Activated CD8-positive, alpha-beta memory T cell treated with anti-CD3 and anti-CD28 coated beads for 1 hour (primary cell): Measurements from ENCODE around the gene TBK1.
"Not testable (repeated sequence)": the region's sequence is repeated elsewhere in the genome, so short reads cannot be mapped to it uniquely, and the experiment has no call there.

Experiments used
- DNase-seq, 2 donors: peaks; one replicate each; pipeline ENCODE4 v3.0.0-alpha.2; 2020; ENCODE audit warnings: low read depth in 1 of 2; ENCODE audit errors: extremely low read depth in 1 of 2

TBK1 gene

DNA sequence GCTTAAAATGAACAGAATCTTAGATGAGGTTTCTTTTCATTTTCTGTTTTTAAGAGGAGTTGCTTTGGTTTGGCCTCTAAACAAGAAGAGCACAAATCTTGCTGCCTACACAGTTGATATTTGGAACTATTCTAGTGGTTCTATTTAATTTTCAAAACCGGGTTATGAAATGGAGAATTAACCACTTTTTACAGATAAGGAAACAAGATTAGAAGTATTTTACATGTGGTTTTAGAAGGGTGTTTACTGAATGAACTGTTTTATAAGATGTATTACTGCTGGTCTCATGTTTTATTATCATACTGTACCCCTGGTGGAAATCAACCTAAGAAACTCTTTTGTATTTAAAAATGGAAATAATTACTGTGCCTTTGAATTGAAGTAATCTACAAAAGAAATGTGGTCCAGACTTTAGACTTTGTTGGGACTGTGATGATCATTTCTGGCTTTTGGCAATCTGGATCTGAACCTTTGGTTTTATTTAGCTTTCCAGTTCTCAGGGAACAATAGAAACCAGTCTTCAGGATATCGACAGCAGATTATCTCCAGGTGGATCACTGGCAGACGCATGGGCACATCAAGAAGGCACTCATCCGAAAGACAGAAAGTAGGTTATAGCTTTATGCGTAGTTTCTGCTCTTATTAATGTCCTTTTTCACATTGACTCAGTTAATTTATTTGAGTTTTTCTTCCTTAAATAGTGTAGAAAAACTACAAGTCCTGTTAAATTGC is 43.2 kb downstream of the TBK1 start:
- no peak for DNase-seq

DNA sequence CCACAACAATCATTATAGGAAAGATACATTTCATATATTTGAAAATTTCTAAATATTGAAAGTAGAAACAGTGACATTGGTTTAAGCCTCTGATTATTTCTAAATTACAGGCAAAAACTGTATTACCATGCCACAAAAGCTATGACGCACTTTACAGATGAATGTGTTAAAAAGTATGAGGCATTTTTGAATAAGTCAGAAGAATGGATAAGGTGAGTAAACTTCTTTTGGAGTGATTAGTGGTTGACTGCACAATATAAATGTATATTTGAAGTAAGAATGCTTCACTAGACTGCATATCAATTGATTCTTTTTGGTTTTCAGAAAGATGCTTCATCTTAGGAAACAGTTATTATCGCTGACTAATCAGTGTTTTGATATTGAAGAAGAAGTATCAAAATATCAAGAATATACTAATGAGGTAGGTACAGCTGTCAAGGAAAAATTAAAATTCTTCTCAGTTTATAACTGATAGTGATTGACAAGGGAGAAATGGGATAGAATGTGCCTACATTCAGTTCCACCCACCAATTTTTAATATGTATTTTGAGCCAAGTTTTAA is 45.0 kb downstream of the TBK1 start:
- no peak for DNase-seq

DNA sequence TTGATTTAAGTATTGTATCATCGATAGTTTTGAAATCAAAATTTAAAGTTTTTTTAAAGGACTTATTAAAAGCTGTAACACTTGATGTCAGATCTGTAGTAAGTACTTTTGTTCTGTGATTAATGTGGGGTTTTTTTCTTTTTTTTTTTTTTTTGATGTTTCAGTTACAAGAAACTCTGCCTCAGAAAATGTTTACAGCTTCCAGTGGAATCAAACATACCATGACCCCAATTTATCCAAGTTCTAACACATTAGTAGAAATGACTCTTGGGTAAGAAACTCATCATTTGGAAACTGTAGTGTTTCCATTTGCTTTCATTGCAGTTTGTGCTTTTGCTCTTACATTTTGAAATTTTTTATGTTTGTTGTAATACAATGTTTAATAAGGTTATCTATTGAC is 45.6 kb downstream of the TBK1 start:
- DNase-seq = no peak

DNA sequence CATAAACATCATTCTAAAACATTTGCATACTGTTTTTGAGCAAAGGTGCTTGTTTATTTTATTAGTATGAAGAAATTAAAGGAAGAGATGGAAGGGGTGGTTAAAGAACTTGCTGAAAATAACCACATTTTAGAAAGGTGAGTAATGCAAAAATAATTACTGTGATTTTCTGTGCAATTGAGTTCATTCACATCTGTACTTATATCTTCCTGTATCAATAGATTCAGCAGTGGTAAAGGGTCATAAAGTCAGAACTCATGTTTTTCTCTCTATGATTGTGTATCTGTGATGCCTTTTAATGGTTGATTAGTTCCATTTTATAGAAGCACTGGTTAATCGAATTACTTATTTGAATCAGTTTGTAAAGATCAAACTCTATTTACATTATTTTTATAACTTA is 46.0 kb downstream of the TBK1 start:
- no peak for DNase-seq

DNA sequence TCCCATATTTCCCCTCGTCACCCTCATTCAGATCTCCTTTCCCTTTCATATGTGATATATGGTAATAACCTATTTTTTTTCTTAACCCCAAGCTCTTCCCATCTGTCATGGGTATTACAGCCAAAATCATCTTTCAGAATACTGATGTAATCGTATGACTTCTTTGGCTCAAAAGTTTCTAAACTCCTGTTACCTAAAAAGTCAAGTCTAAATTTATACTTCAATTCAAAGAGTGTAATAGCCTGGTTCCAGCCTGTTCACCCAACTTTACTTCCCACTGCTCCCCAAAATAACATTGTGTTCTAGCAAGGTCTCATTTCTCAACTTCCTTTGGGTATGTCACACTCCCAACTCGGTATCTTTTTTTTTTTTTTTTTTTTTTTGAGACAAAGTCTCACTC is 48.5 kb downstream of the TBK1 start:
- no peak for DNase-seq

- no peak for DNase-seq
These were observed 49.6 kb downstream of the TBK1 start for GRCh38 chr12:64501486-64501885.

DNA sequence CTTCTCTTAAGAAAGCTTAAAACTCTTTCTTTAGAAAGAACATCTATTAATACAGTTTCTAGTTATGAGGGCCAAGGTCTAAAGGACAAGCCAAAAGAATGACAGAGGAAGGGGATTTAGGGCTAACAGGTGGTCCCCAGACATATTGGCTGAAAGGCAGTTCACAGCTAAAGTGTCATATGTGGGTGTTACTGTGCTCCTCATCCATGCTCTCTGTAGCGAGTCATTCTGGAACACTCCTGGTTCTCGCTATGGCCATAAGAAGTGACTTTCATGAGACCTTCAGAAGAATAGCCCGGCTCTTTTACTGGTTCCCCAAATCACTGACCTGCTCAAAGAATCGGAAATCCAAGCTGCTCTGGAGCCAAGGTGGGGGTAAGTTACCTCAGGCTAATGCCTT is 55.0 kb downstream of the TBK1 start:
- no peak for DNase-seq

- no peak for DNase-seq
These were observed 58.7 kb downstream of the TBK1 start for GRCh38 chr12:64510667-64511066.

- no peak for DNase-seq
These were observed 66.5 kb downstream of the TBK1 start for GRCh38 chr12:64518396-64518795.

DNA sequence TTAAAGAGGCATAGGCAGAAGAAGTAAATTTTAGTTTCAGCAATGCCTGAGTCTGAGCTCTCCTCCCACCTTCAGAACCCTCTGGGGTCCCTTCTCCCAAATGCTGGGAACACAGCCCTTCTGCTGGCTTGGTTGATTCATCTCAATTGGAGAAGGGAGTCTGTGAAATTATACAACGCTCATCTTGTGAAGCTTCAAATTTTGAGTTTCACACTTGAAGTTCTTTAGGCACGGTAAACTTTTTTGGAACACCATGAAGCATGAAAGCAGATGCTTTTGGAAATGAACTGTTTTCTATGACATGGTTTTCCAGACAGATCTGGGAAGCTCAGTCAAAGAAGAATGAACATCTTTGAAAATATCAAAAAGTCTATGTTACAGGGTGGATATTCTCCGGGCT is 69.9 kb downstream of the TBK1 start:
- DNase-seq = no peak

GRCh38 chr12:64522316-64522715 is 70.4 kb downstream of the TBK1 start:
- no peak for DNase-seq

GRCh38 chr12:64522807-64523206 is 70.9 kb downstream of the TBK1 start:
- DNase-seq = no peak

- not testable (repeated sequence) for DNase-seq
These were observed 71.9 kb downstream of the TBK1 start for GRCh38 chr12:64523565-64524444.

DNA sequence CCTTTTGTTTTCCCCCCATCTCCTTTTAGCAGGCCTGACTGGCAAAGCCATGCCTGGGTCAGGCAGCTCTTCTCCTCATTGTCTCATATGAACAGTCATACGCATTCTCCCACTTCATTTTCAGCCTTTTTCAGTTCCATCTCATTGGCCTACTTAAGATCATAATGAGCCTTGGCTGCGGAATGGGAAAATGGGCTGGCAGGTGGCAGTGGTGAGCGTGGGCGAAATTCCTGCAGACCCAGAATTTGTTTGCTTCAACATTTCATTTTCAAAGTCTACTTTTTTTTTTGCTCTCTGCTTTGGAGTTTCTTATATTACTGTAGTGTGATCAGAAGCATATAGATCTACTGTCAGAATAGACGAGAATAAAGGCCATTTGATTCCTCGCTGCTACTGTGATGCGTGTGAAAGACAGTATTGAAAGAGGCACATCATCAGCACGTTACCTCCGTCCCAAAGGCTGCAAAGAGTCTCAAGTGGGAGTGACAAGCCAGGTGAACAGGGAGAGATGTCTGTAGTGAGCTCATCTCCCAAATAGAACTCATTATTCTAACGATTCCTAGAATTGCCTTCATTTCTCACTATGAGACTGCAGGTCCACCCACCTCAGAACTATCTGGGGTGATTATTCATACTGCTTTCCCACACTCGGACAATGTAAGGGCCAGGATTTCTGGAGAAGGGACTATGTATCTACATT is 73.7 kb downstream of the TBK1 start:
- no peak for DNase-seq

GRCh38 chr12:64526859-64527258 is 74.9 kb downstream of the TBK1 start:
- DNase-seq = no peak

GRCh38 chr12:64528616-64529015 is 76.7 kb downstream of the TBK1 start:
- no peak for DNase-seq

DNA sequence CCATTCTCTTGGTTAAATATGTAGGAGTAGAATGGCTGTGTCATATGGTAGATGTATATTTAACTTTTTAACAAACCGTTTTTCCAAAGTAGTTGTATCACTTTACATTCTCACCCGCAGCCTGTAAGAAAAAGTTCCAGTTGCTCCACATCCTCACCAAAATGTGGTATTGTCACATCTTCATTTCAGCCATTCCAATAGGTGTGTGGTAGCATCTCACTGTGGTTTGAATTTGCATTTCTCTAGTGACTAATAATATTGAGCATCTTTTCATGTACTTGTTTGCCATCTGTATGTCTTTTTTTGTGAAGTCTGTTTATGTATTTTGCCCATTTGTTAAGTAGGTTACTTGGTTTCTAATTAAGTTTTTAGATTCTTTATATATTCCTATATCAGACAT is 78.6 kb downstream of the TBK1 start:
- no peak for DNase-seq

DNA sequence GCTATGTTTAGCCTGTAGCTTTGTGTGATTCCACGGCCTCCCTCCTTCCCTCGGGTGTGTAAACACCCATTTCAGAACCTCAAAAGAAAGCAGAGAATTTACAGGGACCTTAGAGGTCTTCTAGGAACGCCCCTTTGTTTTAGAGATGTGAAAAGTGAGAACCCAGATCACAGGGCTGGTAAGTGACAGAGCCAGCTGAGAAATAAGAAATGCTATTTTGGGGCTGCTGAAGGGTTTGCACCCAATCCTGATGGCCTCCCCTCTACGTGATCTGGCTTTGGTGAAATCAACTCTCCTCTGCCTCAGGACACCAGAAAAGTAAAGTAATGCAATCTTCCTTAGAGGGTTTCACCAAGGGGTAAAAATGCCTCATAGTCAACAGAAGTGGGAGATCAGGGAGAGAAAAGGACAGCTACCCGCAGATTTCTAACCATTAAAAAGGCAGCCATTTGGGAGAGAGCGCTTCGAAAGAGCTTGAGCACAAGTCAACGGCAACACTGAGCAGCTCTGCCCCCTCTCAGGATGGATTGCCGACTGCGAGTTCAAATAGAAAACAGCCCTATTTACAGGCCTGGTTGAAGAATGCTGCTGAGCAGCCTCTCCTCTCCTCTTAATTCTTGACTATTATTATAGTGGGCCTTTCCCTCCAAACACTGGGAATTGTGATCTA is 79.9 kb downstream of the TBK1 start:
- no peak for DNase-seq

DNA sequence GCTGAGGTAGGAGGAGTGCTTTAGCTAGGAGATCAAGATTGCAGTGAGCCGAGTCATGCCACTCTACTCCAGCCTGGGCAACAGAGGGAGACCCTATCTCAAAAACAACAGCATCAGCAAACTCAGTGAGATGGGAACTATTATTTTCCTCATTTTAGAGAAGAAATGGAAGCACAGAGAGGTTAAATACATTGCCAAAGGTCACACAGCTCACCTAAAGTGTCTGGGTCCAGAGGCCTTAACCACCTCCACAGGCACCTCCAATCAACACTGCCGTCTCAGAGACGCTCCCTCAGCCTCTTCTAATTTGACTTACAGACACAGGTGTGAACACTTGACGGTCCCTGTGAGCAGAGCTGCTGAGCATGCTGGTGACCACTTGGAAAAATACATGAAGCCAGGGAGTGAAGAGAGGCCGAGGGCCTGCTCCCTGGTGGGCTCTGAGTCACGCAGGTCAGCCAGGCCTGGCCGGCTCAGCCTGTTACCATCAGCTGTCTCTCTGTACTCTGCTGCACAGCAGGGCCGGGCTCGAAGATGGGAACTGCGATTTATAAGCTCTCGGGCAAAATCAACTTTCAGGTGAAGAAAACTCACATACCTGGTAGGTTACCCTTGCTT is 80.9 kb downstream of the TBK1 start:
- no peak for DNase-seq

DNA sequence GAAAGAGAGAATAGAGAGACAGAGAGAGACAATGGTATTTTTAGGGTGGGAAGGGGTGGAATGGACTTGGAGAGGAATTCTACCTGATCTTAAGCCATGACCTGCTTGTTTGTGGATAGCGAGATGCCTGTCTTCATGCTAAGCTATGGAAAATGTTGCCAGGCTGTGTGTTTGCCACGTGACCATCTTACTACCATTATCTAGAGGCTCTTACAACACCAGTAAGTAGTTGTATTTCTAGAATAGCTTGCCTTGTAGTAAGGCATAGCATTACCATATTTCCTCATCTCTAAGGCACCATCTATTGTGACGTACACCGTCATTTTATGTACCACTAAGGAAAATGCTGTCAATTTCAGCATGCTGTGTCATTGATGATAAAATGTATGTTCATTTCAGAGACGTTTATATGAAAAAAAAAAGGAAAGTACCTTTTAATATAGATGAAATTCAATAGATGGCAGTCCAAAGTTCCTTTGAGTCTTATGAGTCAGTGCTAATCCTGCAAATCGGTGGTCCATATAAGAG is 82.8 kb downstream of the TBK1 start:
- no peak for DNase-seq
